HG02870 (cell line): ENCODE data around the gene MTHFD1L.

ENCODE experiments used
- ATAC-seq: cut with Tn5 transposase; IDR thresholded peaks from one replicate; pipeline ENCODE4 v1.9.1; 2021; ENCODE audit warnings: mild to moderate bottlenecking, moderate library complexity; ENCODE audit not compliant: unreplicated experiment

MTHFD1L gene

DNA sequence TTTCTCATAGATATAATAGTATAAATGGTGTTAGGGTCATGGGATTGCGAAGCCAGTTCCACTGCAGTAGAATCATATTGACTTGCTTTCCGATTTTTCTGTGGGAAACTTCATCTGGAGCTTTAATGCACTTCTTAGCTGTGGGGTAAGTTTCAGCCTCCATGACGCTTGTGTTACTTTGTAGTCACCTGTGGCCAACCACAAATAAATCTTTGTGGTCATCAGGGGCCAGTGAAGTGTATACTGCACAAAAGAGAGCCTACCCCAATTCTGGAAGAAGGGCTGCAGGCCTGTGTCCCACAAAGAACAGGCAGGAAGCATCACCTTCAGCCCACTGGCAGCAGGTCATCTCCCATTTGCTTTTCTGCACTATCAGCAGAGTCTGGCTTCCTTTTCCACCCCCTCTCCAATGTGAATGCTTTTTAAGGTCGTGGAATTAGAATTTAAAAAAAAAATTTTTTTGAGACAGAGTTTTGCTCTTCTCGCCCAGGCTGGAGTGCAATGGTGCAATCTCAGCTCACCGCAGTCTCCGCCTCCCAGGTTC lies 32.0 kb downstream of the MTHFD1L start:
- ATAC-seq = peak; percentile 58

DNA sequence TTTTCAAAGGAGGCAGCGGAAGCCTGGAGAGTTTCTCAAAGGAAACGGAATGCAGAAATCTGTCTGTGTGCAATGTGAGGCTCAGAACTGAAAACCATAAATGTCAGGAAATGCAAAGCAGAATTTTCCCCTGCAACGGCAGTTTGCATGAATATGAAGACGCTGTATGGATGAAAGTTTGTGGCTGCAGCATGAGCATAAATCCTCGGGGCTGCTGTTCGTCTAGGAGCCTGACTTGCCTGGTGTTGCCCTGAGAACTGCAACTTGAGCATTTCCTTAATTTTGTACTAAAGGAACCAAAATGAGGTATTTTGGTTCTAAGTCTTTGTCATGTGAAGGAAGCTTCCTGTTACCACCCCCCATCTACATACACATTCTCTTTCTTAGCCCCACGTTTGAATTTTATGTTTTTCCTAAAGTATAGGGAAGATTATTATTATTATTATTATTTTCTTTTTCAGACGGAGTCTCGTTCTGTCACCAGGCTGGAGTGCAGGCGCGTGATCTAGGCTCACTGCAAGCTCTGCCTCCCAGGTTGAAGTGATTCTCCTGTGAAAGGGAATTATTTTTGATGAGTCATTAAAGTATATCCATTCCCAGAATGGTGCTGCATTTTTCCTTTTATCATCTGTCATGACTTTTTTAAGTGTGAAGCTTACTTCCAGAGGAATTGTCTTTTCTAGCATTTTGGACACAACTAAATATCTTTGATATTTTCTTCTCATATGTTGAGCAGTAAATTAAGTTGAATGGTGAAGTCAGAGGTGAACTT lies 33.1 kb downstream of the MTHFD1L start:
- ATAC-seq = peak; percentile 62

DNA sequence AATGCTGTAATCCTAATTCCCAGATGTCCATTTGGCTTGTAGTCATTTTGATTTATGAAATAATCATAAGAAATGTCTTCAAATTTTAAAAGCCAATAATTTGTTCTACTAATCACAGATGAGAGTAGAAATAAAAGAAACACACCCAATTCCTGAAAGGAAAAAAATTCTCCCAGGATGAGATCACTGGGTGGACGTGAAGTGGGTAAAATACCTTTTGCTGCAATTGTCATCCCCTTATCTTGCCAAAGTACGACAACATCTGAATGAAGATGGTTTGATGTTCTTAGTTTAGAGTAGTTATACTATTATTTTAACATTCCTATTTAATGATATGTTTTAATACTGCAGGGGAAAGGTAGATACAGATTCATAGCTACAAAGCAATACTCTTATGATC lies 33.7 kb downstream of the MTHFD1L start:
- no peak for ATAC-seq

DNA sequence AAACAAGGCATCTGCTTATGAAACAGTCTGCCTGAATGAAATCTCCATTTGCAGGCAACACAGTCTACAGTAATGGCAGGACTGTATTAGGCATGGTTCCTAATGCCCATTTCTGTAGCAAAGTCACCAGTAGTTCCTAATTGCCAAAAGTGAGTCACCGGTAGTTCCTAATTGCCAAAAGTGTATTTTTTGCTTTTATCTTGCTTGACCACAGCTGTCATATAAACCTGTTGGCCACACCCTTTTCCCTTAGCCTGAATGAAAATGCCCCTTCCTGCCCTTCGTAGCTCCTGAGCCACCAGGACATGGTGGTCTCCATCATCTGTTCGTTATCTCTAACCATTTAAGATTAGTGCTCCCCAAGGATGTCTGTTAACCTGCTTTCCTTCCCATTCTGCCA lies 34.5 kb downstream of the MTHFD1L start:
- ATAC-seq = no peak

DNA sequence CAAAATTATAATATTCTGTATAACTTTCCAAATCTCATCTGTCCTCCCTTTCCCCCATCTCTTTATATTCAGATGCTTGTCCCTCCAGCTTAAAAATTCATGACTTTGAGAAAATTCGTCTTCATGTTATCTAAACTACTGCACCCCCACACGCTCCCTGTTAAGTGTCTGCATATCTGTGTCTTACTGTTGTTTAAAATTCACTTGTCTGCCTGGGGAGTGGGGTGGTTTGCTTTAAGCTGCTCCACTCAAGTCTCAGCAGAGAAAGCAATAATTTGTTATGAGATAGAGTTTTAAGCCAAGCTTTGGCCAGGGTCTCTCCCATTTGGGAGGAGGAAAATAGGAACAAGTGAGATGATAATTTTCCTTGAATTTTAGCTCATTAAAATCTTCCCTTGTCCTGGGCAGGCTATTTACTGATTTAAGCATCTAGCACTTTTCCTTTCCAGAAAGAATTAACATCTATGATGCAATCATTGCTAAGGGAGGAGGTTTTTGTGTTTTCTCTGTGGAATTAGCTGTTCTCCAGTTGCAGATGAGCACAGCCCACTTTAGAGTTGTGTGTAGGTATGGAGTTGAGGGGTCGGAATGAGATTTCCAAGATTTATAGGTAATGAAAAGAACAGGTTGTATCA lies 36.8 kb downstream of the MTHFD1L start:
- ATAC-seq = no peak

DNA sequence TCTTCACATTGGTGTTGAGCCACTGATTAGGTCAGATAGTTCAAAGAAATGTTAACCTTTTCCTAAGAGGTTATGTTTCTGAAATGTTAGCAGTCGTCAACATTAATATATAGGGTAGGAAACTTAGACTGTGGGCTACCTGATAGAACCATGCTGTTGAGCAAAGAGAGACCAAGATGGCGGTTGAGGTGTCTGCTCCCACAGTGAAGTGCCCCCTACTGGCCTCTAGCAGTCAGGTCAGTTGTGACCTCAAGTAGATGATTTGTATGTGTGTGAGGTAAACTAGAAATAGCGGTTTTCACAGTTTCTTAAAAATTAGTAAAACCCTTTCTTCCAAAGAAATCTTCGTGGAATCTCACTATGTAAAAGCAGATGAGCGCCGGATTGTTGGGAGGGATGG lies 40.3 kb downstream of the MTHFD1L start:
- no peak for ATAC-seq

DNA sequence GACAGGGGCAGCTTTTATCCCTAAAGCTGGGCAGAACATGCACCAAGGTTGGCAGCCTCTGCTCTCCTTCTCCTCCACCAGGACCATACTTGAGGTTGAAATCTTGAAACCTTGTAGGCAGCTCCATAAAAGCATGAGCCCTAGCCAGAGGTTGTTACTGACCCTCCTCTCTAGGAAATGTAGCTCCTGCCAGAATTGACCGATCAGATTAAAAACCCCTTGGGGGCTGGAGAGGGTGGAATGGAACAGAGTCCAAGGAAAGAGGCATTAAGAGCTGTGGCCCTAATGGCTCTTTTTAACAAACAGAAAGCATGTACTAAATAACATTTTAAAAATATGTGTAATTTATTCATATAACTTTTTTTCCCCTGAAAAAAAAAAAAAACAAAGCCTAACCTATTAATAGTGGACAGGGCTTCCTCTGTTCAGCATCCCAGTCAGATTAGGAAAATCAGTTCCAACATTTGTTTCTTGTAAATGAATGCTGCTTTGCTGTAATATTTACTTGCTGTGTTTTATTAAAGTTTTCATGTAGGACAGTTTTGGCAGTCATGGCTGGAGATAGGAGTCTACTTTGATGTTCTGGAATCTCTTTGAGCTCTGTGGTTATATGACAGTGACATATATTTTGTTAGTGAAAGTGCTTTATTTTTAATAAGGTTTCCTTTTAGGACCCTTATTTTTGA lies 41.3 kb downstream of the MTHFD1L start:
- no peak for ATAC-seq

DNA sequence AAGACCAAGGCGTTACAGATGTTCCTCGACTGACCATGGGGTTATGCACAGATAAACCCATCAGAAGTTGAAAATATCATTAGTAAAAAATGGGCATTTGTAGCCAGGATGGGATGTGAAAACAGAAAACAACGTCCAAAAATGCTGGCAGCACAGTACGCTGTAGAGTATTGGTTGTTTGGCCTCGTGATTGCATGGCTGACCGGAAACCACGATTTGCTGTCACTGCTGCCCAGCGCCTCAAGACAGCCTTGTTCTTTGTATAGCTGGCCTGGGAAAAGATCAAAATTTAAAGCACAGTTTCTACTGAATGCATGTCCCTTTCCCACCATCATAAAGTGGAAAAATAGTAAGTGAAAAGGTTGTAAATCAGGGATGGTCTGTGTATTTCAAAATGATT lies 41.9 kb downstream of the MTHFD1L start:
- ATAC-seq = no peak

DNA sequence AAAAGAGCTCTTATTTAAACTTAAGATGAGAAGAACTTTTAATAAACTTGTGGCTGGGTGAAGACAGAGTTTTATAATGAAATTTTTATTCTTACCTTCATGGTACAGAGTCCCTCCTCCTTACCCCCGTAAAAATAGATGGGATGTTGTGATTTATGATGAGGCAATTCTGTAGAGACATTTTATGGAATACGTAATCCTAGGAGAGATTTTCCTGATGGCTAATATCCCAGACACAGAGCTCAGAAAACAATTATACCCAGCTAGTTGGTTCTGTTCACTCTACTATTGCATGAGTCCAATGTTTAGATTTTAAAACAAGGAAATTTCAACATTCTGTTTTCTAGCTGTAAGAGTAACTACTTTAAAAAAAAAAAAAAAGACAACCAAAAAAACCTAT lies 43.4 kb downstream of the MTHFD1L start:
- no peak for ATAC-seq

DNA sequence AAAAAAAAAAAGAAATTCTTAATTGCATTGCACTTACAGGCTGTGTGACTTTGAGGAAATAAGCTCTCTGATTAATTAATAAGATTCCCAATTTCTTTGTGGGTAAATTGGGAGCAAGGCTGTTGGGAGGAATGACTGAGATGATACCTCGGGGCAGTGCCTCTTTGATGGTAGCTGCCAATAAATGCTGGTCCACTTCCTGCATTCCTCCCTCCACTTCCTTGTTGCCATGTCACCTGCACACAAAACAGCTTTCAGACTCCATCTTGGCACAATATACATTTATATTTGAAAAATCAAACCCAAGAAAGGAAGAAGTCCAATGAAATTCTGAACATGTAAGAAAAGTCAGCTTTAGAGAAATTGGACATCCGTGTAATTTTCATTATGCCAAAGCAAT lies 45.1 kb downstream of the MTHFD1L start:
- ATAC-seq = no peak

DNA sequence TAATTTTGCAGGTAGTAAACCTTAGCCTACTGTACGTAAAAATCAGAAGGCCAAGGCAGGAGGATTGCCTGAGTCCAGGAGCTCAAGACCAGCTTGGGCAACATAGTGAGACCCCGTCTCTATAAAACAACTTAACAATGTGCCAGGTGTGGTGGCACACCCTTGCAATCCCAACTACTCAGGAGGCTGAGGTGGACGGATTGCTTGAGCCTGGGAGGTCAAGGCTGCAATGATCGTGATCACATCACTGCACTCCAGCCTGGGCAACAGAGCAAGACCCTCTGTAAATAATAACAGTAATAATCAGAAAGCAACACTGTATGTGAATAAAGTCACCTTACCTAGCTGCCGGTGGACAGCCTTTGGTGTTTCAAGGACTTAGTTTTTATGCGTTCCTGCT lies 48.9 kb downstream of the MTHFD1L start:
- no peak for ATAC-seq

DNA sequence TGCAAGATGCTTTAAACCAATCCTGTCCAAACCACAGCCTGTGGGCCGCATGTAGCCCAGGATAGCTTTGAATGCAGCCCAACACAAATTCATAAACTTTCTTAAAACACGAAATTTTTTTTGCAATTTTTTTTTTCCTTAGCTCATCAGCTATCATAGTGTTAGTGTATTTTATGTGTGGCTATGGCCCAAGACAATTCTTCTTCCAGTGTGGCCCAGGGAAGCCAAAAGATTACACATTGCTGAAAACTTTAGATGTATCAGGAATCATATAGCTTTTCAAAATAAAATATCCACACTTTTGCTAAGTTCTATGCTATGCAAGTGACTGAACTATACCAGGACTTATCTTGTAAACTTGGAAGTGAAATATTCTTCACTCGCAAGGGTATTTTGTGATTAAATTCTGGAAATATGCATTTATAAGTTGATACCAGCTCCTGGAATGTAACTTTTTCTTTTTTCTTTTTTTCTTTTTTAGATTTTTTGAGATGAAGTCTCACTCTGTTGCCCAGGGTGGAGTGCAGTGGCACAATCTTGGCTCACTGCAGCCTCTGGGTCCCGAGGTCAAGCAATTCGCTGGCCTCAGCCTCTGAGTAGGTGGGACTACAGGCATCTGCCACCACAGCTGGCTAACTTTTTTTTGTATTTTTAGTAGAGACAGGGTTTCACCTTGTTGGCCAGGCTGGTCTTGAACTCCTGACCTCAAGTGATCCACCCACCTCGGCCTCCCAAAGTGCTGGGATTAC lies 49.8 kb downstream of the MTHFD1L start:
- no peak for ATAC-seq

DNA sequence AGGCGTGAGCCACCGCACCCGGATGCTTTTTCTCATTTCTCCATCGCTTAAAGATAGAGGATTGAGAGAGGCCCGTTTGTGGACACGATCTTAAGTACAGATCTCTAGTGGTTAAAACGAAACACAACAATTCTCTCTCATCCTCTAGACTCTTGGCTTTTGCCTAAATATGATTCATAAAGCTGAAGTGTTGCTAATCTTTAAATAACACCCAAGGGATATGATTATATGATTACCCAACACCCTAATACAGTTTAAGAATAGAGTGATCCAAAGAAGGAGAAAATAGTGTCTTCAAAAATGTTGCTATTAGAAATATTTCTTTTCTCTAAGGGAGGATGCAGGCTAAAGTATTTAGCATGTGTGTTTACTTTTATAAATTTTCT lies 50.4 kb downstream of the MTHFD1L start:
- ATAC-seq = no peak

DNA sequence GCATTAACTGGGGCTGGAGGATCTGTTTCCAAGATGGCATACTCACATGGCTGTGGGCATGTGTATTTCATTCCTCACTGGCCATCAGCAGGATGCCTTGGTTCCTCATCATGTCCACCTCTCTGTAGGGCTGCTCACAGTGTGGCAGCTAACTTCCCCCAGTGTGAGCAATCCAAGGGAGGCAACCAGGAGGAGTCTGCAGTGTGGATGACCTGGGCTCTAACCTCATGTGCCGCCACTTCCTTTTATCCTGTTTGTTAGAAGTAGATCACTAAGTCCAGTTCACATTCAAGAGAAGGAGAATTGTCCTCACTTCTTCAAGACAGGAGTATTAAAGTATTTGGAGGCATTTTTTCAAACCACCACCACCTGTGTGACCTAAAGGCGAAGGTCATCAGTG lies 54.4 kb downstream of the MTHFD1L start:
- ATAC-seq = no peak

DNA sequence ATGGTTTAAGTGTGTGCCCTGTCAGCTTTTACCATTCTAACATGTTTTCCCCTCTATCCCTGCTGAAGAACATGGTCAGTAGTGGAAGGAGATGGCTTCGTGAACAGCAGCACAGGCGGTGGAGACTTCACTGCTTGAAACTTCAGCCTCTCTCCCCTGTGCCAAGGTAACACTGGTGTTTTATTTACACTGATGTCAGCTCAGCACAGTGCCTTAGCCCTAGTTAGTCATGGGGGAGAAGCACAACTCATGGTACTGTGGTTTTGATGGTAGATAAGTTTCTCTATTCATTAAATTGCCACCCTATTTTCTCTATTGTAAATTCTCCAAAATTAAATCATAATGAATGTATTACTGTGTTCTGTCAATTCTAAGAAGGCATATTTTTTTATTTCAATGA lies 56.6 kb downstream of the MTHFD1L start:
- ATAC-seq = no peak

DNA sequence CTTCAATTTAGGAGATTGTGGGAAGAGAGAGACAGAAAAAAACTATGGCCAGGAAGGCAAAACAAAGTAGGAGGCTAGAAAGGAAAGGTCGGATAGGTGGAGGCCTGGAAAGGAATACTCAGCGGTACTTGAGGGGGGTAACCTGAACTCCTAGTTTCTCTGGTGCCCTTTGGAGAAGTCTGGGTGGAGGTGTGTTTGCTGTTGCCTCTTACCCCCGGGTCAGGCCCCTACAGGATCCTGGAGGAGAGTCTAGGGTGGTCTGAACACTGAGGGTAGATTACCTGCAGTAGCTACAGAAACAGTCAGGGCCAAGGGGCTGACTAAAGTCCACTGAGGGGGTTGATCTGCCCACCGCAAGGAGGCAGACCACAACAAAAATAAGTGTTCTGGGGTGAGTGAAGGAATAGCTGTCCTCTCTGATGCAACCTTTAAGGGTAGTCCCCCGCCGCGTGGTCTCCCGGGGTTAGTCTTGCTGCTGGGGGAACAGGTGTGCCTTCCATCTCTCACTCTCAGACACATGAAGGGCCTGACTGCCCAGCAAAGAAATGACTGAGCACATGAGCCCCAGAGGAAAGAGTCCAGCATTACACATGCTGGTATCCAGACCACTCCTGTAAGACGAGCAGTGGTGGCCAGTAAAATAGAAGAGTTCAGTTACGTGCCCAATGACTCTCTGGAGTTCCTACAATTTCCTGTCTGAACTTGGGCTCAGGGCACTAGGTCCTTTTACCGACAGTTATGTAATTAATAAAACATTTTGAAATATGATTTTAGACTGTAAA lies 59.5 kb downstream of the MTHFD1L start:
- ATAC-seq = peak; percentile 43

DNA sequence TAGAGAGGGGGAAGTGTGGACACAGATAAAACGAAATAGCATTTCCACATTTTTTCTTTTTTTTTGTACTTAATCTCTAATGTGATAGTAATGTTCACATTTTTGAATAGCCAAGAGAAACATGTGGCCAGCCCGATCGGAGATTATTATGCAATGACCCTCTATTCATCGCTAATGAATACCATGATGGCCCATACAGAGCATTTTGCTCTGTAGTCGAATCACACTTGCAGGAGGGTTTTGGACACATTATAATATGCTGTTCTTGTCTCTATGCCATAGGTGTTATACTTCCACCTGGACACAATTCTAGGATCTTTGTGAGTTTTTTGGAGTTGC lies 60.1 kb downstream of the MTHFD1L start:
- no peak for ATAC-seq

DNA sequence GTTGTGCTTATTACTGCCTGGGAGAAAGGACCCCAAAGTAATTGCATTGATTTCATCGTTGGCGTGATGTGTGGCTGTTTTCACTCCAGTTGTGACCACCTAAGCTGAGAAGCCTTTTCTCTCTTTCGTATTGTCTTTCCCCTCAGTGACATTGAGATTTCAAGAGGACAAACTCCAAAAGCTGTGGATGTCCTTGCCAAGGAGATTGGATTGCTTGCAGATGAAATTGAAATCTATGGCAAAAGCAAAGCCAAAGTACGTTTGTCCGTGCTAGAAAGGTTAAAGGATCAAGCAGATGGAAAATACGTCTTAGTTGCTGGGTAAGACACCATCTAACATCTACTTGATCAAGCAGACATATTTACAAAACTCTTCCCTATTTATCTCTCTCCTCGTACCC lies 60.5 kb downstream of the MTHFD1L start:
- ATAC-seq = no peak

DNA sequence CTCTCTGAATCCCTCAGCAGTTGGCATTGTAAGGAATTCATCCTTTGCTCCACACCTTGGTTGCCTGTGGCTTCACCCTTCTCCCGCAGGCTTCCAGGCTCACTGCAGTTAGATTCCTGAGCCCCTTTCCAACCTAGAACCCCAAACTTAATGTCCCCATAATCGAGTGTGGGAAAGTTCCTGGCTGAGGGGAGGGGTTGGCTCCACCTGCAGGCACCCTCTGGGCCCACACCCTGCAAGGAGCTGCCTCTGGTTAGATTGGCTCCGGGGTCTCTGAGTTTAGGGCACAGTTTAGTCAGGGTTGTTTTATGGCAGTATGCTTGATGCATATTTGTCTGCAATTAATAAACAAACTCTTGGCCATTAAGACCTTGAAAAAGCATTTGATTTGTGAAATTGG lies 63.4 kb downstream of the MTHFD1L start:
- no peak for ATAC-seq

DNA sequence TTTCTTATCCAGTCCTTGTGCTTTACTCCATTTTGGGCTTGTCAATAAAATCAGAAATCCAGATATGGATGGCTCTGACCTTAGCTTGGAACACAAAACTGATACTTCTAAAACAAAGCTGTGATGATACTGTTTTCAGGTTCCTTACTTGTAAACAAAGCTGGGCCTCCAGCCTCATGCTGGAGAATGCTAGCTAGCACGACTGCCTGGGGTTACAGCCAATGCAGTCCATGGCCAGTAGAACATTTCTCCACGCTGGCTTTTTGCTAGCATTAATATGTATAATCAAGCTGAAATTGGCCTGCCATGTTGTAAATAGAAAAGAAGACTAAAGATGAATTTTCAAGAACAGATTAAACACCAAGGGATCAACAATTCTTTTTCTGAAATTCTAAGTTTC lies 63.9 kb downstream of the MTHFD1L start:
- no peak for ATAC-seq

DNA sequence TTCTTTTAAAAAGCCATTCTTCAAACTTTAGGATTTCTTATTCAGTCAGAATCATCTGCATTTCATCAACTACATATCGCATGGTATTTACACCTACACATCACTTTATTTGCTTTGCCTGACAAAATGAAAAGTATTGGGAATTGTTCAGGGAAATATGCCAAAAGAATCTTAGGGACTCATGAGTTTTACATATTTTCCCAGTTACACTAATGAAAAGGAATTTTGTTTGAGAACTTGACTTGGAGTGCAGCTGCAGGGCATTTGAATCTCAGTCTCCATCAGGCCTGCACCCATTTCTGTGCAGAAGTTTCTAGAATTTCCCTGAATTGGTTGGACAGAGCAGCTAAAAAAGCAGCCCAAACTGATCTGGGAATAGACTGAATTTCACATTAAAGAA lies 65.3 kb downstream of the MTHFD1L start:
- no peak for ATAC-seq
